WTC11 (cell line): ENCODE data around the gene SWI5. TPM values are rescaled to one million over a fixed set of nuclear protein-coding genes. Genes with fewer than 3 reads are reported as not detected.

Source experiments
- ATAC-seq: fragments of 200-7000 bp; cut with Tn5 transposase; 2 replicates; pipeline ENCODE4 v1.10.0; 2021; ENCODE audit warnings: mild to moderate bottlenecking, moderate library complexity
- CTCF ChIA-PET: fragments of 300-600 bp; sonication (Branson Sonifier 250); formaldehyde crosslinking; loops from one replicate; lab custom pipeline; 2021; ENCODE audit warnings: antibody characterized with exemption; lab: Charles Lee
- POLR2A ChIA-PET: fragments of 350-600 bp; sonication (Branson Sonifier 250); formaldehyde crosslinking; loops from one replicate; lab custom pipeline; 2021; ENCODE audit warnings: antibody characterized with exemption; lab: Charles Lee
- DNase-seq: peaks from one replicate; pipeline ENCODE4 v3.0.0; 2021; ENCODE audit warnings: low spot score
- H3K27ac Mint-ChIP-seq: 2 replicates; pipeline ENCODE4 v1.8.0; 2021; ENCODE audit warnings: mixed read lengths
- H3K27me3 Mint-ChIP-seq: 2 replicates; pipeline ENCODE4 v1.8.0; 2021; ENCODE audit warnings: low read depth, mild to moderate bottlenecking, moderate library complexity, mixed read lengths
- H3K36me3 Mint-ChIP-seq: 2 replicates; pipeline ENCODE4 v1.8.0; 2021; ENCODE audit warnings: mixed read lengths
- H3K4me1 Mint-ChIP-seq: 2 replicates; pipeline ENCODE4 v1.8.0; 2022; ENCODE audit warnings: mixed read lengths
- H3K4me3 Mint-ChIP-seq: 2 replicates; pipeline ENCODE4 v1.8.0; 2021; ENCODE audit warnings: mild to moderate bottlenecking, moderate library complexity, mixed read lengths
- H3K9me3 Mint-ChIP-seq: 2 replicates; pipeline ENCODE4 v1.8.0; 2021; ENCODE audit warnings: mixed read lengths
- CREM ChIP-seq: sonication (generic); formaldehyde crosslinking; IDR thresholded peaks from 2 replicates; pipeline ENCODE4 v1.8.1; 2022; ENCODE audit warnings: mild to moderate bottlenecking, missing genetic modification reagents, moderate library complexity
- ESRRA ChIP-seq: sonication (generic); formaldehyde crosslinking; IDR thresholded peaks from 2 replicates; pipeline ENCODE4 v1.8.1; 2022; ENCODE audit warnings: mild to moderate bottlenecking, missing genetic modification reagents, borderline replicate concordance
- FOXJ3 ChIP-seq: sonication (generic); formaldehyde crosslinking; IDR thresholded peaks from 2 replicates; pipeline ENCODE4 v1.9.0; 2021; ENCODE audit warnings: missing genetic modification reagents, mild to moderate bottlenecking, borderline replicate concordance
- FOXK1 ChIP-seq: sonication (generic); formaldehyde crosslinking; IDR thresholded peaks from 2 replicates; pipeline ENCODE4 v1.8.0; 2022; ENCODE audit warnings: mild to moderate bottlenecking, moderate library complexity, missing genetic modification reagents
- KAT7 ChIP-seq: sonication (generic); formaldehyde crosslinking; IDR thresholded peaks from 2 replicates; pipeline ENCODE4 v1.8.1; 2023; ENCODE audit warnings: missing genetic modification reagents, mild to moderate bottlenecking, borderline replicate concordance
- NFATC4 ChIP-seq: fragments of 250-450 bp; sonication (Bioruptor Pico); IDR thresholded peaks from 2 replicates; pipeline ENCODE4 v1.9.0; 2021; ENCODE audit warnings: mild to moderate bottlenecking
- NFE2L1 ChIP-seq: sonication (generic); formaldehyde crosslinking; IDR thresholded peaks from 2 replicates; pipeline ENCODE4 v1.8.1; 2023; ENCODE audit warnings: missing genetic modification reagents
- NR1H2 ChIP-seq: sonication (generic); formaldehyde crosslinking; IDR thresholded peaks from 2 replicates; pipeline ENCODE4 v1.9.0; 2021; ENCODE audit warnings: mild to moderate bottlenecking, moderate library complexity, missing genetic modification reagents
- RORB ChIP-seq: fragments of 250-450 bp; sonication (Bioruptor Pico); IDR thresholded peaks from 2 replicates; pipeline ENCODE4 v1.9.0; 2021; ENCODE audit warnings: mild to moderate bottlenecking
- SMAD3 ChIP-seq: sonication (generic); formaldehyde crosslinking; IDR thresholded peaks from 2 replicates; pipeline ENCODE4 v1.8.0; 2022; ENCODE audit warnings: missing genetic modification reagents, mild to moderate bottlenecking, borderline replicate concordance
- ZNF232 ChIP-seq: sonication (generic); formaldehyde crosslinking; IDR thresholded peaks from 2 replicates; pipeline ENCODE4 v1.8.0; 2022; ENCODE audit warnings: mild to moderate bottlenecking, missing genetic modification reagents
- ZNF263 ChIP-seq: sonication (generic); formaldehyde crosslinking; IDR thresholded peaks from 2 replicates; pipeline ENCODE4 v1.8.1; 2022; ENCODE audit warnings: low read depth, mild to moderate bottlenecking, moderate library complexity, missing genetic modification reagents
- ZNF396 ChIP-seq: fragments of 250-450 bp; sonication (Bioruptor Pico); IDR thresholded peaks from 2 replicates; pipeline ENCODE4 v1.8.0; 2021; ENCODE audit warnings: mild to moderate bottlenecking, moderate library complexity, borderline replicate concordance
- ZNF423 ChIP-seq: fragments of 250-450 bp; sonication (Bioruptor Pico); IDR thresholded peaks from 2 replicates; pipeline ENCODE4 v2.1.2; 2022; ENCODE audit warnings: mild to moderate bottlenecking, moderate library complexity
- ZNF671 ChIP-seq: fragments of 250-450 bp; sonication (Bioruptor Pico); IDR thresholded peaks from 2 replicates; pipeline ENCODE4 v1.8.0; 2021; ENCODE audit warnings: mild to moderate bottlenecking
- total RNA-seq: library from RNA; stranded (reverse); gene quantifications from 3 replicates; pipeline ENCODE4 v1.2.3, GENCODE V29; 2021
- TF ChIP-seq, protein P1 (sequence below): fragments of 250-450 bp; sonication (Bioruptor Pico); IDR thresholded peaks from 2 replicates; pipeline ENCODE4 v1.9.0; 2021; ENCODE audit warnings: moderate library complexity, mild to moderate bottlenecking, inconsistent platforms, borderline replicate concordance
- TF ChIP-seq, protein P2 (sequence below): sonication (generic); formaldehyde crosslinking; IDR thresholded peaks from 2 replicates; pipeline ENCODE4 v1.8.1; 2022; ENCODE audit warnings: missing genetic modification reagents, borderline replicate concordance
- TF ChIP-seq, protein P3 (sequence below): sonication (generic); formaldehyde crosslinking; IDR thresholded peaks from 2 replicates; pipeline ENCODE4 v1.8.1; 2023; ENCODE audit warnings: mild to moderate bottlenecking, moderate library complexity, missing genetic modification reagents
- TF ChIP-seq, protein P4 (sequence below): sonication (generic); formaldehyde crosslinking; IDR thresholded peaks from 2 replicates; pipeline ENCODE4 v1.8.0; 2022; ENCODE audit warnings: mild to moderate bottlenecking, missing genetic modification reagents
- TF ChIP-seq, protein P5 (sequence below): sonication (generic); formaldehyde crosslinking; IDR thresholded peaks from 2 replicates; pipeline ENCODE4 v1.8.0; 2022; ENCODE audit warnings: mild to moderate bottlenecking, missing genetic modification reagents
- TF ChIP-seq, protein P6 (sequence below): sonication (generic); formaldehyde crosslinking; IDR thresholded peaks from 2 replicates; pipeline ENCODE4 v1.8.0; 2022; ENCODE audit warnings: missing genetic modification reagents
- TF ChIP-seq, protein P7 (sequence below): sonication (generic); formaldehyde crosslinking; IDR thresholded peaks from 2 replicates; pipeline ENCODE4 v1.8.1; 2022; ENCODE audit warnings: mild to moderate bottlenecking, missing genetic modification reagents, moderate library complexity, borderline replicate concordance

The SWI5 gene
- total RNA-seq, 1 experiment from 2014 or later: 26.2 TPM

DNA sequence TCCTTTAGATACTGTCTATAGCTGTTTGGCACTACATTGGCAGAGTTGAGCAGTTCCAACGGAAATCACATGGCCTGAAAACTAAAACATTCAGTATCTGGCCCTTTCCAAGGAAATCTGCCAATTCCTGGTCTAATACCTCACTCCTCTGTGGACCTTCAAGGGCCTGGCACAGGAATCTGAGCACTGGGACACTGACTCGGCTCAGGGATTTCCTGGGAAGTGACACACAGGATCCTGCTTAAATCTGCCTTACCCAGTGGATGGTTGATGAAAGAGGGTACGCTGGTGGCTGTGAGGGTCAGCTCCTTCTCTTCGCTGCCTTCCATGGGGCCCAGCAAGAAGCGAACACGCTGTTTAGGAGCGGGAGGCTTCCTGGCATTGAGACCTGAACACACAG, 45.3 kb downstream of the SWI5 start:
- Mint-ChIP-seq H3K27me3 (no peaks in the 10 kb centered on the region), H3K4me1 (0 out of 2 replicates have a peak, but pooled peaks cover 8% of the 10 kb centered on the region), H3K27ac (no peak overlapping the region), H3K36me3 (peaks cover 20% of the 10 kb centered on the region), H3K9me3 (no peaks in the 10 kb centered on the region), H3K4me3 (peak overlapping the region; percentile 88)
- no peak for TF ChIP-seq ZNF263
- CTCF ChIA-PET: interaction anchor here (1.2 kb wide), 2 partner anchors 20 to 26 kb away, joined by 5 read pairs; no protein-coding TSS in a partner anchor
- DNase-seq (no peak), ATAC-seq (no peak)
- POLR2A ChIA-PET: interaction anchor here (0.5 to 0.6 kb wide), 2 partner anchors 46 to 488 kb away, joined by 3 to 7 read pairs; no protein-coding TSS in a partner anchor

DNA sequence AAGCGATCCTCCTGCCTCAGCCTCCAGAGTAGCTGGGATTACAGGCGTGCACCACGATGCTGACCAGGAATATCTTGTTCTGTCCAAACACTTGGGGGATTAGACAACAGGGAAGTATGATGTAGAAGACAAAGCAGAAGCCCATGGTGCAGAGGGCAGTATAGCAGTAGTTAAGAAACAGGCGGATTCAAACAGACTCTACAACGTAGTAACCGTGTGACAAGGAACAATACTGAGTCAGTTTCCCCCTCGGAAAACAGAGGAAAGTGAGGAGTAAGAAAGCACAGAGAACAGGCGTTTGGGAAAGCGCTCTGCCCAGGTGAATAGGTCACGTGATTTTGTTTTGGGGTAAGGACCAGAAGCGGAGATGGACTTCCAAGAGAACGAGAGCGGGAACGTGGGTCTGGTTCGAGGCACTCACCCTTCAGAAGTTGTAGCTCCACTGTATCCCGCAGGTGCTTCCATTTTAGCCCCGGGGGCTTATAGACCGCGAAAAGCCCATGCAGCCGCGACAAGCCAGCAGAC, 45.9 kb downstream of the SWI5 start:
- Mint-ChIP-seq H3K36me3 (peaks cover 15% of the 10 kb centered on the region), H3K4me3 (peak overlapping the region; percentile 88), H3K4me1 (0 out of 2 replicates have a peak, but pooled peaks cover 8% of the 10 kb centered on the region), H3K27me3 (no peaks in the 10 kb centered on the region), H3K9me3 (no peaks in the 10 kb centered on the region), H3K27ac (peak overlapping the region; percentile 99)
- POLR2A ChIA-PET: no interaction called here
- CTCF ChIA-PET: interaction anchor here (1.2 kb wide), 2 partner anchors 19 to 27 kb away, joined by 5 read pairs; no protein-coding TSS in a partner anchor
- ATAC-seq: peak; percentile 10
- DNase-seq: no peak
- TF ChIP-seq NFE2L1 (CRISPR knock-in tag) (no peak), ZNF232 (CRISPR knock-in tag) (no peak), ZNF671 (CRISPR knock-in tag) (no peak), ESRRA (CRISPR knock-in tag) (no peak), FOXJ3 (no peak), KAT7 (CRISPR knock-in tag) (no peak), NFATC4 (CRISPR knock-in tag) (no peak), SMAD3 (no peak), FOXK1 (CRISPR knock-in tag) (0 out of 2 replicates have a peak, but pooled peaks have one; percentile 36), NR1H2 (CRISPR knock-in tag) (no peak), RORB (CRISPR knock-in tag) (no peak), ZNF423 (no peak), ZNF396 (CRISPR knock-in tag) (no peak), CREM (no peak)
- TF ChIP-seq, protein P1, sequence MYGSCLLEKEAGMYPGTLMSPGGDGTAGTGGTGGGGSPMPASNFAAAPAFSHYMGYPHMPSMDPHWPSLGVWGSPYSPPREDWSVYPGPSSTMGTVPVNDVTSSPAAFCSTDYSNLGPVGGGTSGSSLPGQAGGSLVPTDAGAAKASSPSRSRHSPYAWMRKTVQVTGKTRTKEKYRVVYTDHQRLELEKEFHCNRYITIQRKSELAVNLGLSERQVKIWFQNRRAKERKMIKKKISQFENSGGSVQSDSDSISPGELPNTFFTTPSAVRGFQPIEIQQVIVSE (CRISPR knock-in tag): no peak
- TF ChIP-seq, protein P2, sequence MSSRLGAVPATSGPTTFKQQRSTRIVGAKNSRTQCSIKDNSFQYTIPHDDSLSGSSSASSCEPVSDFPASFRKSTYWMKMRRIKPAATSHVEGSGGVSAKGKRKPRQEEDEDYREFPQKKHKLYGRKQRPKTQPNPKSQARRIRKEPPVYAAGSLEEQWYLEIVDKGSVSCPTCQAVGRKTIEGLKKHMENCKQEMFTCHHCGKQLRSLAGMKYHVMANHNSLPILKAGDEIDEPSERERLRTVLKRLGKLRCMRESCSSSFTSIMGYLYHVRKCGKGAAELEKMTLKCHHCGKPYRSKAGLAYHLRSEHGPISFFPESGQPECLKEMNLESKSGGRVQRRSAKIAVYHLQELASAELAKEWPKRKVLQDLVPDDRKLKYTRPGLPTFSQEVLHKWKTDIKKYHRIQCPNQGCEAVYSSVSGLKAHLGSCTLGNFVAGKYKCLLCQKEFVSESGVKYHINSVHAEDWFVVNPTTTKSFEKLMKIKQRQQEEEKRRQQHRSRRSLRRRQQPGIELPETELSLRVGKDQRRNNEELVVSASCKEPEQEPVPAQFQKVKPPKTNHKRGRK (CRISPR knock-in tag): no peak
- TF ChIP-seq, protein P3, sequence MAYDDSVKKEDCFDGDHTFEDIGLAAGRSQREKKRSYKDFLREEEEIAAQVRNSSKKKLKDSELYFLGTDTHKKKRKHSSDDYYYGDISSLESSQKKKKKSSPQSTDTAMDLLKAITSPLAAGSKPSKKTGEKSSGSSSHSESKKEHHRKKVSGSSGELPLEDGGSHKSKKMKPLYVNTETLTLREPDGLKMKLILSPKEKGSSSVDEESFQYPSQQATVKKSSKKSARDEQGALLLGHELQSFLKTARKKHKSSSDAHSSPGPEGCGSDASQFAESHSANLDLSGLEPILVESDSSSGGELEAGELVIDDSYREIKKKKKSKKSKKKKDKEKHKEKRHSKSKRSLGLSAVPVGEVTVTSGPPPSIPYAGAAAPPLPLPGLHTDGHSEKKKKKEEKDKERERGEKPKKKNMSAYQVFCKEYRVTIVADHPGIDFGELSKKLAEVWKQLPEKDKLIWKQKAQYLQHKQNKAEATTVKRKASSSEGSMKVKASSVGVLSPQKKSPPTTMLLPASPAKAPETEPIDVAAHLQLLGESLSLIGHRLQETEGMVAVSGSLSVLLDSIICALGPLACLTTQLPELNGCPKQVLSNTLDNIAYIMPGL (CRISPR knock-in tag): no peak
- TF ChIP-seq, protein P4, sequence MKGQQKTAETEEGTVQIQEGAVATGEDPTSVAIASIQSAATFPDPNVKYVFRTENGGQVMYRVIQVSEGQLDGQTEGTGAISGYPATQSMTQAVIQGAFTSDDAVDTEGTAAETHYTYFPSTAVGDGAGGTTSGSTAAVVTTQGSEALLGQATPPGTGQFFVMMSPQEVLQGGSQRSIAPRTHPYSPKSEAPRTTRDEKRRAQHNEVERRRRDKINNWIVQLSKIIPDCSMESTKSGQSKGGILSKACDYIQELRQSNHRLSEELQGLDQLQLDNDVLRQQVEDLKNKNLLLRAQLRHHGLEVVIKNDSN (CRISPR knock-in tag): peak; percentile 90; the same call in 1 of the 2 replicates
- TF ChIP-seq, protein P5, sequence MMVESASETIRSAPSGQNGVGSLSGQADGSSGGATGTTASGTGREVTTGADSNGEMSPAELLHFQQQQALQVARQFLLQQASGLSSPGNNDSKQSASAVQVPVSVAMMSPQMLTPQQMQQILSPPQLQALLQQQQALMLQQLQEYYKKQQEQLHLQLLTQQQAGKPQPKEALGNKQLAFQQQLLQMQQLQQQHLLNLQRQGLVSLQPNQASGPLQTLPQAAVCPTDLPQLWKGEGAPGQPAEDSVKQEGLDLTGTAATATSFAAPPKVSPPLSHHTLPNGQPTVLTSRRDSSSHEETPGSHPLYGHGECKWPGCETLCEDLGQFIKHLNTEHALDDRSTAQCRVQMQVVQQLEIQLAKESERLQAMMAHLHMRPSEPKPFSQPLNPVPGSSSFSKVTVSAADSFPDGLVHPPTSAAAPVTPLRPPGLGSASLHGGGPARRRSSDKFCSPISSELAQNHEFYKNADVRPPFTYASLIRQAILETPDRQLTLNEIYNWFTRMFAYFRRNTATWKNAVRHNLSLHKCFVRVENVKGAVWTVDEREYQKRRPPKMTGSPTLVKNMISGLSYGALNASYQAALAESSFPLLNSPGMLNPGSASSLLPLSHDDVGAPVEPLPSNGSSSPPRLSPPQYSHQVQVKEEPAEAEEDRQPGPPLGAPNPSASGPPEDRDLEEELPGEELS (CRISPR knock-in tag): no peak
- TF ChIP-seq, protein P6, sequence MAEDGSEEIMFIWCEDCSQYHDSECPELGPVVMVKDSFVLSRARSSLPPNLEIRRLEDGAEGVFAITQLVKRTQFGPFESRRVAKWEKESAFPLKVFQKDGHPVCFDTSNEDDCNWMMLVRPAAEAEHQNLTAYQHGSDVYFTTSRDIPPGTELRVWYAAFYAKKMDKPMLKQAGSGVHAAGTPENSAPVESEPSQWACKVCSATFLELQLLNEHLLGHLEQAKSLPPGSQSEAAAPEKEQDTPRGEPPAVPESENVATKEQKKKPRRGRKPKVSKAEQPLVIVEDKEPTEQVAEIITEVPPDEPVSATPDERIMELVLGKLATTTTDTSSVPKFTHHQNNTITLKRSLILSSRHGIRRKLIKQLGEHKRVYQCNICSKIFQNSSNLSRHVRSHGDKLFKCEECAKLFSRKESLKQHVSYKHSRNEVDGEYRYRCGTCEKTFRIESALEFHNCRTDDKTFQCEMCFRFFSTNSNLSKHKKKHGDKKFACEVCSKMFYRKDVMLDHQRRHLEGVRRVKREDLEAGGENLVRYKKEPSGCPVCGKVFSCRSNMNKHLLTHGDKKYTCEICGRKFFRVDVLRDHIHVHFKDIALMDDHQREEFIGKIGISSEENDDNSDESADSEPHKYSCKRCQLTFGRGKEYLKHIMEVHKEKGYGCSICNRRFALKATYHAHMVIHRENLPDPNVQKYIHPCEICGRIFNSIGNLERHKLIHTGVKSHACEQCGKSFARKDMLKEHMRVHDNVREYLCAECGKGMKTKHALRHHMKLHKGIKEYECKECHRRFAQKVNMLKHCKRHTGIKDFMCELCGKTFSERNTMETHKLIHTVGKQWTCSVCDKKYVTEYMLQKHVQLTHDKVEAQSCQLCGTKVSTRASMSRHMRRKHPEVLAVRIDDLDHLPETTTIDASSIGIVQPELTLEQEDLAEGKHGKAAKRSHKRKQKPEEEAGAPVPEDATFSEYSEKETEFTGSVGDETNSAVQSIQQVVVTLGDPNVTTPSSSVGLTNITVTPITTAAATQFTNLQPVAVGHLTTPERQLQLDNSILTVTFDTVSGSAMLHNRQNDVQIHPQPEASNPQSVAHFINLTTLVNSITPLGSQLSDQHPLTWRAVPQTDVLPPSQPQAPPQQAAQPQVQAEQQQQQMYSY (CRISPR knock-in tag): 0 out of 2 replicates have a peak, but pooled peaks have one; percentile 10
- TF ChIP-seq, protein P7, sequence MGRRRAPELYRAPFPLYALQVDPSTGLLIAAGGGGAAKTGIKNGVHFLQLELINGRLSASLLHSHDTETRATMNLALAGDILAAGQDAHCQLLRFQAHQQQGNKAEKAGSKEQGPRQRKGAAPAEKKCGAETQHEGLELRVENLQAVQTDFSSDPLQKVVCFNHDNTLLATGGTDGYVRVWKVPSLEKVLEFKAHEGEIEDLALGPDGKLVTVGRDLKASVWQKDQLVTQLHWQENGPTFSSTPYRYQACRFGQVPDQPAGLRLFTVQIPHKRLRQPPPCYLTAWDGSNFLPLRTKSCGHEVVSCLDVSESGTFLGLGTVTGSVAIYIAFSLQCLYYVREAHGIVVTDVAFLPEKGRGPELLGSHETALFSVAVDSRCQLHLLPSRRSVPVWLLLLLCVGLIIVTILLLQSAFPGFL: no peak
